Lung (tissue), 12 donors: ENCODE data around the gene KCNH5. TPM values are rescaled to one million over a fixed set of nuclear protein-coding genes. Genes with fewer than 3 reads are reported as not detected.

Experiments used
- ATAC-seq: fragments of 200-7000 bp; cut with Tn5 transposase; one replicate; pipeline ENCODE4 v1.9.1; 2020; ENCODE audit warnings: moderate number of reproducible peaks; ENCODE audit not compliant: insufficient read depth, low FRiP score
- DNase-seq, 3 donors: peaks; one replicate each; pipeline ENCODE4 v3.0.0-alpha.2; 2013 to 2017
- H3K27ac ChIP-seq, 2 donors: one replicate each; pipeline ENCODE4 v1.5.1; 2013; ENCODE audit warnings: mild to moderate bottlenecking in 2 of 2, moderate library complexity in 2 of 2, control low read depth in 1 of 2, inconsistent platforms in 1 of 2, low read depth in 1 of 2, low read length in 1 of 2
- H3K27me3 ChIP-seq, 3 donors: one replicate each; pipeline ENCODE4 v1.5.1; 2013; ENCODE audit warnings: low read length in 2 of 3; ENCODE audit not compliant: control insufficient read depth in 3 of 3, insufficient read depth in 3 of 3
- H3K36me3 ChIP-seq, 4 donors: one replicate each; pipeline ENCODE4 v1.5.1; 2013; ENCODE audit warnings: low read length in 4 of 4, mild to moderate bottlenecking in 1 of 4, moderate library complexity in 1 of 4; ENCODE audit not compliant: control insufficient read depth in 4 of 4, insufficient read depth in 4 of 4
- H3K4me1 ChIP-seq, 5 donors: one replicate each; pipeline ENCODE4 v1.5.1; 2013; ENCODE audit warnings: low read length in 5 of 5, mild to moderate bottlenecking in 2 of 5, moderate library complexity in 1 of 5; ENCODE audit not compliant: control insufficient read depth in 5 of 5, insufficient read depth in 5 of 5
- H3K4me3 ChIP-seq: one replicate; pipeline ENCODE4 v1.5.1; 2013; ENCODE audit warnings: mild to moderate bottlenecking, control low read depth, moderate library complexity
- H3K9ac ChIP-seq, 2 donors: one replicate each; pipeline ENCODE4 v1.5.1; 2013; ENCODE audit warnings: low read length in 2 of 2, control low read depth in 1 of 2; ENCODE audit not compliant: insufficient read depth in 1 of 2
- H3K9me3 ChIP-seq, 4 donors: one replicate each; pipeline ENCODE4 v1.5.1; 2013; ENCODE audit warnings: low read length in 3 of 4, mild to moderate bottlenecking in 1 of 4, moderate library complexity in 1 of 4; ENCODE audit not compliant: control insufficient read depth in 4 of 4, insufficient read depth in 3 of 4
- WGBS, 2 donors: extraction: QIAGEN DNeasy Blood & Tissue Kit; methylation state at CpG; one replicate each; pipeline ENCODE4 v1.1.7; 2013; 5-methylcytosine and 5-hydroxymethylcytosine counted together
- polyA plus RNA-seq, 2 donors: library from polyadenylated mRNA; stranded (reverse); fragments of 200-250 nt; gene quantifications; one replicate each; pipeline ENCODE4 v1.2.1, GENCODE V29; 2013
- total RNA-seq, 2 donors: library from RNA; depleted of rRNA in 1 of 2; stranded (reverse); fragments of >200 nt in 1 of 2; gene quantifications; one replicate each; pipeline ENCODE4 v1.2.1, GENCODE V29; 2014 to 2021
- TF ChIP-seq, protein P1 (sequence below): IDR thresholded peaks from 2 replicates; pipeline ENCODE4 v1.5.1; 2012; ENCODE audit warnings: mild to moderate bottlenecking; ENCODE audit errors: control extremely low read depth, extremely low read depth
- donor health status: control.
- donor health status: control.
- donor health status: Bipolar disorder and iron deficiency.
- donor health status: healthy.
- donor health status: DM: yes; HTN: yes; CAD: no.

The KCNH5 gene
- total and polyA plus RNA-seq, 4 donors = 0.03 to 0.40 (median 0.08) TPM; not detected in 1

DNA sequence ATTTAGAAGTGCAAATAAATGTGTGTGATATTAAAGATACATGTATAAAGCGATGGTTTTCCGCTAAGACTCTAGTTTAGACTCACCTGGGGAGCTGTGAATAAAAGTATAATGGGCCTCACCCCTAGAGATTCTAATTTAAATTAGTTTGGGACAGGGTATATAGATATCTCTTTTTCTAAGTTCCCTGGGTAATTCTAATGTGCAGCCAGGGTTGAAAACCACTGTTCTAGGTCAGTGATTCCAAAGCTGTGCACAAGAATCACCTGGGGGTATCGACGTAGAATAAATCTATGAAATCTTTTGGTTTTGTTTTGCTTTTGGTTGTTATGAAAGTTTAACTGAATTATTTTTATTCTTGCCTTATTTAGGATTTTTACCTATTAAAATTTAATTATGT lies 302.1 kb downstream of the KCNH5 start:
- 92 to 94% methylated on average over 4 of the region's 4 CpGs for WGBS, 2 donors
- Histone ChIP-seq H3K4me1 (no peaks in the 10 kb centered on the region), H3K27me3 (no peaks in the 10 kb centered on the region), H3K9me3 (no peaks in the 10 kb centered on the region), H3K9ac (no peak overlapping the region), H3K27ac (no peak overlapping the region), H3K36me3 (no peaks in the 10 kb centered on the region), H3K4me3 (no peak overlapping the region)
- no peak for DNase-seq
- TF ChIP-seq, protein P1, sequence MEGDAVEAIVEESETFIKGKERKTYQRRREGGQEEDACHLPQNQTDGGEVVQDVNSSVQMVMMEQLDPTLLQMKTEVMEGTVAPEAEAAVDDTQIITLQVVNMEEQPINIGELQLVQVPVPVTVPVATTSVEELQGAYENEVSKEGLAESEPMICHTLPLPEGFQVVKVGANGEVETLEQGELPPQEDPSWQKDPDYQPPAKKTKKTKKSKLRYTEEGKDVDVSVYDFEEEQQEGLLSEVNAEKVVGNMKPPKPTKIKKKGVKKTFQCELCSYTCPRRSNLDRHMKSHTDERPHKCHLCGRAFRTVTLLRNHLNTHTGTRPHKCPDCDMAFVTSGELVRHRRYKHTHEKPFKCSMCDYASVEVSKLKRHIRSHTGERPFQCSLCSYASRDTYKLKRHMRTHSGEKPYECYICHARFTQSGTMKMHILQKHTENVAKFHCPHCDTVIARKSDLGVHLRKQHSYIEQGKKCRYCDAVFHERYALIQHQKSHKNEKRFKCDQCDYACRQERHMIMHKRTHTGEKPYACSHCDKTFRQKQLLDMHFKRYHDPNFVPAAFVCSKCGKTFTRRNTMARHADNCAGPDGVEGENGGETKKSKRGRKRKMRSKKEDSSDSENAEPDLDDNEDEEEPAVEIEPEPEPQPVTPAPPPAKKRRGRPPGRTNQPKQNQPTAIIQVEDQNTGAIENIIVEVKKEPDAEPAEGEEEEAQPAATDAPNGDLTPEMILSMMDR = no peak
- no peak for ATAC-seq

DNA sequence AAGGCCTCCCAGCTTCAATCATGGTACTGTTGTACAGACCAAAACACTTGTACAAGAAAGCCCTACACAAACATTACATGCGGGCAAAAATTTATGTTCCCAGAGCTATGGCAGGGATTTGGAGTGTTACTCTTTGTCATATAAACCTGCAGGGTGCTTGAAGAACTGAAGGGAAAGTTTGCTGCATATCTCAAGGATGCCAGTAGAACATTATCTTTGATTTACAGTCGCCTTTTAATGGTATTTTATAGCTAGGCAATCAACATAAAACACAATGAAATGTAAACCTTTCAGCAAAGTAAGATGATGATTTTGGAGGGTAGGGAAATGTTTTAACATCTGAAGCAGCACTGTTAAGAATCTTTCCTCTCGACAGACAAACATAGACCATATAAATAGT lies 305.6 kb downstream of the KCNH5 start:
- Histone ChIP-seq H3K36me3 (no peaks in the 10 kb centered on the region), H3K27me3 (no peaks in the 10 kb centered on the region), H3K27ac (no peak overlapping the region), H3K4me1 (no peaks in the 10 kb centered on the region), H3K9ac (no peak overlapping the region), H3K4me3 (no peak overlapping the region), H3K9me3 (peaks cover 0 to 2% (median 1%) of the 10 kb centered on the region in 4 donors)
- no peak for ATAC-seq
- DNase-seq = no peak
- TF ChIP-seq, protein P1 = no peak
- WGBS, 2 donors = 68 to 79% methylated on average over 3 of the region's 3 CpGs

DNA sequence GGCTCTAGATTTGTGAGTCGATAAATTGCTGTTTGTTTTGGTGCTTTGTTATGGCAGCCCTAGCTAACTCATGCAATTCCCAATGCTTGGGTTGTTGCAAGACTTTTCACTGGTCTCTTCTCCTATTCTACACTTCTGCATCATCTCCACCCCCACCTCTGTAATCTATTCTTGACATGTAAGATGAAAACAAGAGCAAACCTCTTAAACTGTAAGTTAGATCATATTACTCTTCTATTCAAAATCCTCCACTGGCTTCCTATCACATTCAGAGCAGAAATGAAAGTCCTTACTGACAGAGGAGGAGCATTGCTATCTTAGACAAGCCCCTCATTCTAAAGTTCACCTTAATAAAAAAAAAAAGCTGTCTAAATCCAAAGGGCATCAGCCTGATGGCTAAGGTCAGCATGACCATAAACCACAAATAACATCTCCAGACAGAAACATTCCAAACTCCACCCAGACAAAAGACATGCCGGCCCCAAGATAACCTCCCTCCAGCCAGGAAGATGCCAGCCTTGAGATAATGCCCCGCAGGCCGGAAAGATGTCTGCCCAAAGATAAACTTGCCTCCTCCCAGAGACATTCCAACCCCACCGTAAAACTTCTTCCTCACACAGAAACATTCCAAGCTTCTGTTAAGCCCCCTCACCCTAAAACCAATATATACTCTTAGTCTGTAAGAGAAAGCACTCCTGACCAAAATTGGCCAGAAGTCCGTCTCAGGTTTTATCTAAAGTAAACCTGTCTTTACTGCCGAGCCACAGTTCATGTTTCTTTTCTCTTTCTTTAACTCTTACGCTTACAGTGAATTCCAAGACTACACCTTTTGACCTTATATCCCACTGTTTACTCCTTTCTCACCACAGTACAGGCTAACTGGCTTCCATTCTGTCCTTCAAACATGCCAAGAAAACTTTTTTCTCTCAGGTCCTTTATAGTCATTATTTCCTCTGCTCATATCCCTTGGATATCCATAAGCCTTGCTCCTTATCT lies 308.9 kb downstream of the KCNH5 start:
- Histone ChIP-seq H3K4me3 (no peak overlapping the region), H3K9me3 (peaks cover 0 to 2% (median 1%) of the 10 kb centered on the region in 4 donors), H3K27me3 (no peaks in the 10 kb centered on the region), H3K27ac (no peak overlapping the region), H3K36me3 (no peaks in the 10 kb centered on the region), H3K9ac (no peak overlapping the region), H3K4me1 (no peaks in the 10 kb centered on the region)
- ATAC-seq (no peak), DNase-seq (no peak)
- 72 to 80% methylated on average over 8 of the region's 8 CpGs for WGBS, 2 donors
- TF ChIP-seq, protein P1 = no peak
